ENCODE results near the gene CHRNB4.

CHRNB4 gene

DNA sequence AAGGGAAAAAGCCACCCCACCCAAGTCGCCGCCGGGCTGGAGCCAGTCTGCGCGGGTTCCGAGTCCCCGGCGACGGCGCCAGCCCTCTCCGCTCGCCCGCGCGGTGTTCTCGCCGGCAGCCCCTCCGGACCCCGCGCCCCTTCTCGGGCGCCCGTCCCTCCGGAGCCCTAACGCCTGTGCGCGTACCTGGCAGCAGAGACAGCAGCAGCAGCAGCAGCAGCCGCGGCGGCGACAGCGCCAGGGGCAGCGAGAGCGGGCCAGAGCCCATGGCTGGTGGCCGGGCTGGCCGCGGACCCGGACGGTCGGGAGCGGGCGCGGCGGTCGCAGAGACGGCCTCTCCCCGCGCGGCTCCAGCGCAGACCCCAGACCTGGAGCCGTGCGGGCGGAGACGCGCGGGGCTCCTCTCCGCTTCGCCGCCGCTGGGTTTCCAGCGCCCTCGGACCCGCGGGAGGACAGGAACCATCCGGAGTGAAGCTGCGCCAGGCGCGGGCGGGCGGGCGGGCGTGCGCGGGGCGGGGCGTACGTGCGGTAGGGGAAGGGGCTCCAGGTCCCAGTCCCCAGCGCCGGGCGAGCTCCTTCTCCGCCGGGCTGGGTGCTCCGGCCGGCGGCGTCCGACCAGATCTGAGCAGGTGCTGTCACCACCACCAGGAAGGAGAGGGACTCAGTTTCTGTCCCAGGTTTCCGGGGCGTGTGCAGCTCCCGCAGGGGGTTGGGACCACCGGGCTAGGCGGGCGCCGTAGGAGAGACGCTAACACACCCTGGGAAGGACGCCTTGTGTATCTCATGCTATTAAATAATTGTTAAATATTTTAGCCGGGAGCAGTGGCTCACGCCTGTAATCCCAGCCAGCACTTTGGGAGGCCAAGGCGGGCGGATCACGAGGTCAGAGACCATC, 20.2 kb downstream of the CHRNB4 start, which contains the start of gene CHRNA3:
Gene CHRNA3 (minus strand): TSS at position 470 of the 895 bp plus-strand sequence. CDS start 202 bp downstream, at position 268.
- no peaks in the 10 kb centered on the region for H3K9me3 ChIP-seq (ENCODE audit: control insufficient read depth, insufficient read depth, low read length)
- H3K36me3 ChIP-seq (ENCODE audit: control insufficient read depth, low read length): no peaks in the 10 kb centered on the region
- H4K20me1 ChIP-seq (ENCODE audit: control insufficient read depth, insufficient read depth, low read depth, low read length): no peaks in the 10 kb centered on the region
- no peak within 1 kb of the TSS for H3K27ac ChIP-seq (ENCODE audit: low read depth, low read length)
- H3K4me3 ChIP-seq (ENCODE audit: low read length): no peak within 1 kb of the TSS
- H3K4me1 ChIP-seq (ENCODE audit: control insufficient read depth, low read length): no peaks in the 10 kb centered on the region
- H3F3A ChIP-seq (ENCODE audit: control insufficient read depth, insufficient read depth): no peaks in the 10 kb centered on the region
- H3K27me3 ChIP-seq (ENCODE audit: control insufficient read depth, low read length): peaks cover 2% of the 10 kb centered on the region; the same call in 1 of the 2 replicates
- TF ChIP-seq, protein P1, sequence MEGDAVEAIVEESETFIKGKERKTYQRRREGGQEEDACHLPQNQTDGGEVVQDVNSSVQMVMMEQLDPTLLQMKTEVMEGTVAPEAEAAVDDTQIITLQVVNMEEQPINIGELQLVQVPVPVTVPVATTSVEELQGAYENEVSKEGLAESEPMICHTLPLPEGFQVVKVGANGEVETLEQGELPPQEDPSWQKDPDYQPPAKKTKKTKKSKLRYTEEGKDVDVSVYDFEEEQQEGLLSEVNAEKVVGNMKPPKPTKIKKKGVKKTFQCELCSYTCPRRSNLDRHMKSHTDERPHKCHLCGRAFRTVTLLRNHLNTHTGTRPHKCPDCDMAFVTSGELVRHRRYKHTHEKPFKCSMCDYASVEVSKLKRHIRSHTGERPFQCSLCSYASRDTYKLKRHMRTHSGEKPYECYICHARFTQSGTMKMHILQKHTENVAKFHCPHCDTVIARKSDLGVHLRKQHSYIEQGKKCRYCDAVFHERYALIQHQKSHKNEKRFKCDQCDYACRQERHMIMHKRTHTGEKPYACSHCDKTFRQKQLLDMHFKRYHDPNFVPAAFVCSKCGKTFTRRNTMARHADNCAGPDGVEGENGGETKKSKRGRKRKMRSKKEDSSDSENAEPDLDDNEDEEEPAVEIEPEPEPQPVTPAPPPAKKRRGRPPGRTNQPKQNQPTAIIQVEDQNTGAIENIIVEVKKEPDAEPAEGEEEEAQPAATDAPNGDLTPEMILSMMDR (IDR thresholded peaks at IDR 0.05; ENCODE audit: low read depth, low read length, poor library complexity, severe bottlenecking): no peak
- no peak for TF ChIP-seq EZH2phosphoT487 (IDR thresholded peaks at IDR 0.05; ENCODE audit: borderline replicate concordance, low read length)
- no peak within 1 kb of the TSS for H3K4me2 ChIP-seq (ENCODE audit: low read length)
- no peaks in the 10 kb centered on the region for H3K9me2 ChIP-seq (replicated peaks; ENCODE audit: control insufficient read depth, low read length)
- H3K79me2 ChIP-seq (ENCODE audit: control insufficient read depth, low read length): no peaks in the 10 kb centered on the region

DNA sequence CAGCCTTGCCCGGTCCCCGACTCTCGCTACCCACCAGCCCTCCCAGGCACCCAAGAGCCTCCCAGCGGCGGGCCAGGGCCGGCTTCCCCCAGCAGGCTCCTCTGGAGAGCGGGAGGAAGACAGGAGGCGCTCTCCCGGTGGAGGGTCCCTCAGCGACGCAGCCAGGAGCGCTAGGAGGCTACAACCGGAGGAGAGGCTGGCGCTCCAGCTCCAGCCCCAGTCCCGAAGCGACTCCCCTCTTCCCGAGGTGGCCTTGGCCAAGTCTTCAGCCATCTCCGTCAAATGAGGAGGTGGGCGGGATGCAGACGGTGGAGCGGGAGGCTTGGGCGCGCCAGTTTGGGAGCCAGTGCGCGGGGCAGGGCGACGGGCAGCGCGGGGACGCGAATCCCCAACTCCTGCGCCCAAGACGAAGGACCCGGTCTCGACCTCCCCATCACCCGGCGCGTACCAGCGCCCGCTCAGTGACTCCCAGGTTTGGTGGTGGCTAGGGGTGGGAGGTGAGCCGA, 20.9 kb downstream of the CHRNB4 start:
- TF ChIP-seq, protein P1 (IDR thresholded peaks at IDR 0.05; ENCODE audit: low read depth, low read length, poor library complexity, severe bottlenecking): no peak
- TF ChIP-seq EZH2phosphoT487 (IDR thresholded peaks at IDR 0.05; ENCODE audit: borderline replicate concordance, low read length): no peak
- no peak overlapping the region for H3K27ac ChIP-seq (ENCODE audit: low read depth, low read length)
- H3K4me2 ChIP-seq (ENCODE audit: low read length): no peak overlapping the region
- no peaks in the 10 kb centered on the region for H3K9me3 ChIP-seq (ENCODE audit: control insufficient read depth, insufficient read depth, low read length)
- no peaks in the 10 kb centered on the region for H4K20me1 ChIP-seq (ENCODE audit: control insufficient read depth, insufficient read depth, low read depth, low read length)
- H3K79me2 ChIP-seq (ENCODE audit: control insufficient read depth, low read length): no peaks in the 10 kb centered on the region
- H3K4me3 ChIP-seq (ENCODE audit: low read length): no peak overlapping the region
- no peaks in the 10 kb centered on the region for H3K36me3 ChIP-seq (ENCODE audit: control insufficient read depth, low read length)
- H3K9me2 ChIP-seq (replicated peaks; ENCODE audit: control insufficient read depth, low read length): no peaks in the 10 kb centered on the region
- no peaks in the 10 kb centered on the region for H3K4me1 ChIP-seq (ENCODE audit: control insufficient read depth, low read length)
- H3K27me3 ChIP-seq (ENCODE audit: control insufficient read depth, low read length): no peaks in the 10 kb centered on the region
- H3F3A ChIP-seq (ENCODE audit: control insufficient read depth, insufficient read depth): no peaks in the 10 kb centered on the region

DNA sequence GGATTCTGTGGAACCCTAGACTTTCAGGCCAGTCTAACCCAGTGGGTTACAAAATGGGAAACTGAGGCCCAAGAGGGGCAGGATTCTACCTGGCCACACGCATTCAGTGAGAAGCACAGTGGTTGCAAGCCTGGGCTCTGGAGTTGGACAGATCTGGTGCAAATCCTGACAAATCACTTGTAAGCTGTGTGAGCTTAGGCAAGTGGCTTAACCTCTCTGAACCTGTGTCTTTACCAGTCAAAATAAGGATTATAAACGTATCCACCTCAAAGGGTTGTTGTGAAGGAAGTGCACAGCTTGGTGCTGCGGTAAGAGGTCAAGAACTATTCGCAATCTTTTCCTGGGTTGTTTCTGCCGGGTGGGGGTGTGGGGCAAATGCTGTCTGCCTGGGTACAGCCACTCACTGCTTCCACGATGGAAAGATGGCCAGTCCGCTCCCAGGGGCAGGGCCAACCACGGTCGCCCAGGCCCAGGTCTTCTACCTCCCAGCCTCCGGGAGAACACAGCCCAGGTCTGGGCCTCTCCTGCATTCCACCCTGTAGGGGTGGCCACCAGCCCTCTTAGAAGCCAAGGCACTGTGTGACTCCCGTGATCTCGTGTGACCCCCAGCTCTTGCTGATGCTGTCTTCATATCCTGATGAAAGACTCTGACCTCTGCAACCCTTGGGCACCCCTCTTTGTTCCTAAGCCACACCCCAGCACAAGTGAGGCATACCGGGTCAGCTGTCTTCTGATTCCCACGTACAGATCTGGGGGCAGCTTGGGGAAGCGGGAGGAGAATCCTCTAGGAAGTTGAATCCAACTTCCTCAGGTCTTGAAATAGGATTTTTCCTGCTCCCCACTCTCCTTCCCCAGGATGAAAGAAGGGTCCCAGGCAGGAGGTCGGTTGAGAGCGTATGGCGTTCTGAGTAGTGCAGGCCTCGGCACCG, 21.7 kb downstream of the CHRNB4 start:
- Histone ChIP-seq H3K79me2 (ENCODE audit: control insufficient read depth, low read length) (no peaks in the 10 kb centered on the region), H3F3A (ENCODE audit: control insufficient read depth, insufficient read depth) (no peaks in the 10 kb centered on the region), H3K27ac (ENCODE audit: low read depth, low read length) (no peak overlapping the region), H3K4me3 (ENCODE audit: low read length) (no peak overlapping the region), H3K4me1 (ENCODE audit: control insufficient read depth, low read length) (no peaks in the 10 kb centered on the region), H3K4me2 (ENCODE audit: low read length) (no peak overlapping the region), H3K9me3 (ENCODE audit: control insufficient read depth, insufficient read depth, low read length) (no peaks in the 10 kb centered on the region), H4K20me1 (ENCODE audit: control insufficient read depth, insufficient read depth, low read depth, low read length) (no peaks in the 10 kb centered on the region), H3K9me2 (replicated peaks; ENCODE audit: control insufficient read depth, low read length) (no peaks in the 10 kb centered on the region), H3K36me3 (ENCODE audit: control insufficient read depth, low read length) (no peaks in the 10 kb centered on the region), H3K27me3 (ENCODE audit: control insufficient read depth, low read length) (no peaks in the 10 kb centered on the region)
- TF ChIP-seq, protein P1 (IDR thresholded peaks at IDR 0.05; ENCODE audit: low read depth, low read length, poor library complexity, severe bottlenecking): no peak
- no peak for TF ChIP-seq EZH2phosphoT487 (IDR thresholded peaks at IDR 0.05; ENCODE audit: borderline replicate concordance, low read length)
